HepG2 (cell line): ENCODE results near the gene RAB3B. TPM values are rescaled to one million over a fixed set of nuclear protein-coding genes. Genes with fewer than 3 reads are reported as not detected.

Experiments
- ATAC-seq: fragments of 200-7000 bp; cut with Tn5 transposase; 3 replicates; pipeline ENCODE4 v1.9.1; 2020; ENCODE audit warnings: mild to moderate bottlenecking, moderate library complexity
- BruUV-seq: library from RNA; stranded (reverse); fragments of 400-500 nt; replicated peaks from 2 replicates; lab custom pipeline; 2021; lab: Mats Ljungman, UMichigan
- CTCF ChIA-PET: fragments of 300-600 bp; formaldehyde crosslinking; extraction: SDS; loops from one replicate; lab custom pipeline; 2021; ENCODE audit warnings: low total read pairs, inconsistent platforms, low intra/inter-chr PET ratio; lab: Yijun Ruan, JAX
- POLR2A ChIA-PET: fragments of 350-600 bp; sonication (Branson Sonifier 250); formaldehyde crosslinking; loops from one replicate; lab custom pipeline; 2020; ENCODE audit warnings: antibody characterized with exemption, inconsistent platforms; lab: Yijun Ruan, JAX
- DNase-seq: peaks from one replicate; pipeline ENCODE4 v3.0.0-alpha.2; 2015; ENCODE audit warnings: low spot score
- FAIRE-seq: peaks from 3 replicates; lab custom pipeline; 2011; peaks lifted over from hg19 to GRCh38; lab: Jason Lieb, UNC
- H2AFZ ChIP-seq: one replicate; pipeline ENCODE4 v1.6.1; 2011; ENCODE audit warnings: low read length, inconsistent platforms
- H3K27ac ChIP-seq: fragments of 300-600 bp; 3 replicates; pipeline ENCODE4 v1.8.0; 2011; ENCODE audit warnings: mixed run types, mild to moderate bottlenecking, mixed read lengths, low read length, inconsistent platforms; ENCODE audit not compliant: insufficient read depth; ENCODE audit errors: extremely low read length
- H3K27me3 ChIP-seq, 2 experiments: fragments of 200-600 bp in 1 of 2; 2 replicates in 1 of 2; 3 replicates in 1 of 2; pipeline versions ENCODE4 v1.6.0 to v1.8.0; 2011; ENCODE audit warnings: low read length in 2 of 2, mild to moderate bottlenecking in 2 of 2, moderate library complexity in 2 of 2, inconsistent platforms in 1 of 2; ENCODE audit not compliant: insufficient read depth in 2 of 2, control insufficient read depth in 1 of 2
- H3K36me3 ChIP-seq, 2 experiments: fragments of 200-600 bp in 1 of 2; replicated peaks in 1 of 2; 2 replicates in 1 of 2; 3 replicates in 1 of 2; pipeline versions ENCODE4 v1.5.1 to v1.8.0; 2011; ENCODE audit warnings: low read length in 2 of 2, inconsistent platforms in 1 of 2; ENCODE audit not compliant: insufficient read depth in 2 of 2, control insufficient read depth in 1 of 2
- H3K4me1 ChIP-seq: 2 replicates; pipeline ENCODE4 v1.5.1; 2012; ENCODE audit warnings: low read length, inconsistent platforms; ENCODE audit not compliant: insufficient read depth
- H3K4me2 ChIP-seq: 2 replicates; pipeline ENCODE4 v1.6.0; 2011; ENCODE audit warnings: low read depth, low read length, inconsistent platforms
- H3K4me3 ChIP-seq, 3 experiments: fragments of 200-600 bp in 1 of 3; sonication (generic), shearing (Covaris generic) in 1 of 3; replicated peaks in 1 of 3; 2 replicates each; pipeline ENCODE4 v1.5.1; 2011 to 2016; ENCODE audit warnings: low read length in 3 of 3, inconsistent platforms in 2 of 3, low read depth in 2 of 3, mild to moderate bottlenecking in 2 of 3, control low read depth in 1 of 3, mixed read lengths in 1 of 3; ENCODE audit not compliant: insufficient read depth in 1 of 3
- H3K79me2 ChIP-seq: one replicate; pipeline ENCODE4 v1.6.1; 2011; ENCODE audit warnings: low read length, inconsistent platforms; ENCODE audit not compliant: insufficient read depth
- H3K9ac ChIP-seq: 2 replicates; pipeline ENCODE4 v1.6.0; 2011; ENCODE audit warnings: mild to moderate bottlenecking, low read depth, low read length, inconsistent platforms; ENCODE audit not compliant: insufficient read depth
- H3K9me3 ChIP-seq: 2 replicates; pipeline ENCODE4 v1.5.1; 2012; ENCODE audit warnings: mild to moderate bottlenecking, low read length
- H4K20me1 ChIP-seq: 2 replicates; pipeline ENCODE4 v1.6.0; 2011; ENCODE audit warnings: inconsistent platforms, mild to moderate bottlenecking, low read length, moderate library complexity; ENCODE audit not compliant: insufficient read depth
- HCFC1 ChIP-seq: fragments of 150-350 bp; IDR thresholded peaks from 2 replicates; pipeline ENCODE4 v1.6.1; 2014; ENCODE audit warnings: low read depth, low read length
- IRX3 ChIP-seq: sonication (generic); formaldehyde crosslinking; IDR thresholded peaks from 2 replicates; pipeline ENCODE4 v1.8.1; 2023; ENCODE audit warnings: mild to moderate bottlenecking, low read depth, missing genetic modification reagents, borderline replicate concordance
- ONECUT2 ChIP-seq: sonication (generic); formaldehyde crosslinking; IDR thresholded peaks from 2 replicates; pipeline ENCODE4 v1.4.0; 2020; ENCODE audit warnings: missing genetic modification reagents
- TCF7L2 ChIP-seq: IDR thresholded peaks from 2 replicates; pipeline ENCODE4 v1.6.1; 2011; ENCODE audit warnings: mild to moderate bottlenecking, low read depth, low read length, moderate library complexity
- ZBTB43 ChIP-seq: sonication (generic); formaldehyde crosslinking; conservative IDR thresholded peaks from 2 replicates; pipeline ENCODE4 v1.4.0; 2020; ENCODE audit warnings: missing genetic modification reagents
- ZFP37 ChIP-seq: sonication (generic); formaldehyde crosslinking; IDR thresholded peaks from 2 replicates; pipeline ENCODE4 v1.4.0; 2020; ENCODE audit warnings: missing genetic modification reagents, borderline replicate concordance
- ZFP82 ChIP-seq: sonication (generic); formaldehyde crosslinking; IDR thresholded peaks from 2 replicates; pipeline ENCODE4 v1.5.1; 2020; ENCODE audit warnings: mild to moderate bottlenecking, missing genetic modification reagents, borderline replicate concordance
- ZNF264 ChIP-seq: sonication (generic); formaldehyde crosslinking; IDR thresholded peaks from 2 replicates; pipeline ENCODE4 v1.4.0; 2020; ENCODE audit warnings: missing genetic modification reagents
- ZNF326 ChIP-seq: sonication (generic); formaldehyde crosslinking; IDR thresholded peaks from 2 replicates; pipeline ENCODE4 v1.4.0; 2020; ENCODE audit warnings: missing genetic modification reagents, borderline replicate concordance
- ZNF484 ChIP-seq: sonication (generic); formaldehyde crosslinking; IDR thresholded peaks from 2 replicates; pipeline ENCODE4 v1.5.1; 2020; ENCODE audit warnings: mild to moderate bottlenecking, low read depth, missing genetic modification reagents, borderline replicate concordance
- ZNF724P ChIP-seq: sonication (generic); formaldehyde crosslinking; IDR thresholded peaks from 2 replicates; pipeline ENCODE4 v1.8.0; 2022; ENCODE audit warnings: missing genetic modification reagents, borderline replicate concordance
- WGBS: methylation state at CpG from one replicate; pipeline ENCODE4 v1.1.6; 2017; ENCODE audit warnings: low lambda C conversion rate; 5-methylcytosine and 5-hydroxymethylcytosine counted together
- in situ Hi-C: cut with HindIII; loops from 2 replicates; pipeline ENCODE4 v1.10.0; 2017; ENCODE audit warnings: low pct_unique_long_range_greater_than_20kb; ENCODE audit not compliant: extremely low pct_ligation_motif_present
- intact Hi-C: fragments of 100-400 bp; cut with micrococcal nuclease; formaldehyde crosslinking; loops from one replicate; pipeline ENCODE4 v1.10.0; 2022; ENCODE audit not compliant: unreplicated experiment
- polyA plus RNA-seq, 8 experiments: library from polyadenylated mRNA; depleted of rRNA in 3 of 8; stranded (reverse) in 7 of 8; unstranded in 1 of 8; fragments of >200 nt; fragmentation: Illumina TruSeq in 4 of 8; extraction: Trizol in 4 of 8; gene quantifications; 2 replicates each; pipeline versions ENCODE4 v1.2.1 to v1.2.3, GENCODE V29; 2011 to 2016; ENCODE audit warnings: low read depth in 4 of 8, missing spikeins in 1 of 8, mixed read lengths in 1 of 8; ENCODE audit not compliant: insufficient read depth in 1 of 8
- total RNA-seq, 5 experiments: library from RNA; depleted of rRNA; stranded (reverse); fragments of >200 nt; fragmentation: Illumina TruSeq; extraction: Trizol; gene quantifications; 2 replicates each; pipeline ENCODE4 v1.2.3, GENCODE V29; 2016; ENCODE audit warnings: low read depth in 1 of 5

Gene RAB3B
- total and polyA plus RNA-seq, 2 of the 13 experiments (the other 11 are each of a cell fraction or from before 2014, with no cell fraction given): 1.0 to 1.2 TPM

GRCh38 chr1:51957618-51958017 lies 32.9 kb downstream of the RAB3B start:
- FAIRE-seq: no peak
- intact Hi-C loops: no loop called here
- no peak for ATAC-seq
- no peak overlapping the region for H3K9ac ChIP-seq
- ChIA-PET CTCF (no interaction called here), POLR2A (no interaction called here)
- H3K4me1 ChIP-seq: no peaks in the 10 kb centered on the region
- in situ Hi-C loops: no loop called here
- H3K9me3 ChIP-seq: no peaks in the 10 kb centered on the region
- no peak for TF ChIP-seq IRX3
- no peak for TF ChIP-seq ZNF326 (CRISPR knock-in tag)
- TF ChIP-seq ZFP37 (CRISPR knock-in tag): no peak
- TF ChIP-seq ZNF264: no peak
- no peak for TF ChIP-seq ZBTB43 (CRISPR knock-in tag)
- TF ChIP-seq ZNF724P (CRISPR knock-in tag): no peak
- TF ChIP-seq ZNF484 (CRISPR knock-in tag): no peak
- TF ChIP-seq HCFC1: no peak
- TF ChIP-seq TCF7L2: no peak
- no peak for TF ChIP-seq ZFP82 (CRISPR knock-in tag)
- no peak for TF ChIP-seq ONECUT2
- H3K79me2 ChIP-seq: no peaks in the 10 kb centered on the region
- no TSS peak for BruUV-seq
- no peak overlapping the region for H3K4me2 ChIP-seq
- H3K4me3 ChIP-seq: no peak overlapping the region
- no peaks in the 10 kb centered on the region for H4K20me1 ChIP-seq
- 70% methylated on average over 7 of the region's 7 CpGs for WGBS
- H3K27ac ChIP-seq: no peak overlapping the region
- H3K27me3 ChIP-seq: 0 out of 5 replicates have a peak, but pooled peaks cover 0 to 1% of the 10 kb centered on the region in 2 experiments
- H2AFZ ChIP-seq: no peak overlapping the region
- H3K36me3 ChIP-seq: no peaks in the 10 kb centered on the region
- no peak for DNase-seq
